GM18502 (cell line): ENCODE results near the gene NBEAL1.
A peak's percentile ranks its signal among the peaks of the same experiment; 100 is the strongest.
"Not testable (repeated sequence)": the region's sequence is repeated elsewhere in the genome, so short reads cannot be mapped to it uniquely, and the experiment has no call there.

Experiments used
- ATAC-seq: cut with Tn5 transposase; IDR thresholded peaks from one replicate; pipeline ENCODE4 v1.9.1; 2021; ENCODE audit warnings: mild to moderate bottlenecking; ENCODE audit not compliant: unreplicated experiment, poor library complexity

Gene NBEAL1

DNA sequence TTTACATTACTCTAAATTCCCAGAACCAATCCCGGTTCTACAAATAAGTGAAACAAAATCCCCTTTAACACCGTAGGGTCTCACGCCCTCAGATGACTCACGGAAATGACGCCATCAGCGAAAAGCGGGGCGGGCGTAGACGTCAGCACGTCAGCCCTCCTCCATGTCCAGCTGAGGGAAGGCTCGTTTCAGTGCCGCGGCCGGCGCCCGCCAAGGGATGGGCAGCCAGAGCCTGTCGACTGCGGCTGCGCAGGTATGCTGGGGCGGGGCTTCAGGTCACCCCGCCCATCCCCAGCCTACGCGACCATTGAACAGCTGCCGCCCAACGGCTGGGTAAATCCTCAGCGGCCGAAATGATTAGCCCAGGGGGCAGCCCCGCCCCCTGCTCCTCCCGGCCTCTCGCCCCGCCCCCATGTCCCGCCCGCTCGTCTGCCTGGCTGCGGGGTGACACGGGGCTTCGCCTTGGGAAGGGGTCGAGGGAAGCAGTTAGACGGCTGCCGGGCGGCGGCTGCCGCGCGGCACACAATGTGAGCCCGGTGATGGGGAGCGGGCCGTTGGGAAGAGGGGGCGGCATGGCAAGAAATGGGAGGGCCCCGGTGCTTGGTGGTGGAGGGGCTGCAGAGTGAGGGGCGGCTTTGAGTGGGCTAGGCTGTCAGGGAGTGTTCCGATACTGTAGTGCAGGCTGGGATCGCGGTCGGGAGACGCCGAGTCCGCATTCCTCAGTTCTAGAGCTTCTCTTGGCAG is at the start of gene NBEAL1:
TSS of gene NBEAL1 (plus strand) at position 420 of the 744 bp plus-strand sequence. CDS start 1,510 bp downstream, outside the sequence.
- ATAC-seq = peak; percentile 97

GRCh38 chr2:202965810-202966460 is 48.7 kb upstream of the NBEAL1 start:
- ATAC-seq = peak; percentile 82

- not testable (repeated sequence) for ATAC-seq
Measured at GRCh38 chr2:202969404-202969803, 45.3 kb upstream of the NBEAL1 start.

DNA sequence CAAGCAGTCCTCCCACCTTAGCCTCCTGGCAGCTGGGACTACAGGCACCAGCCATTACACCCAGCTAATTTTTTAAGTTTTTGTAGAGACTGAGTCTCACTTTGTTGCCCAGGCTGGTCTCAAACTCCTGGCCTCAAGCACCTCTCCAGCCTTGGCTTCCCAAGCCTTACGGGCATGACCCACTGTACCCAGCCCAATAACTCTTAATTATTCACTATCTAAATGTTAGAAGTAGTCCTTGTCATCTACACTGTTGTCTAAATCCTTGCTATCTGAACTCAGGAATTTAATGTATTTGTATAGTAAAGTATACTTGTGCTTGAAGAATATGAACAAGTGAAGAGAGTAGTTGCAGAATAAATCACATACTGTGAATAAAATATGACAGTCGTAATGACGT is 37.9 kb upstream of the NBEAL1 start:
- ATAC-seq = no peak

DNA sequence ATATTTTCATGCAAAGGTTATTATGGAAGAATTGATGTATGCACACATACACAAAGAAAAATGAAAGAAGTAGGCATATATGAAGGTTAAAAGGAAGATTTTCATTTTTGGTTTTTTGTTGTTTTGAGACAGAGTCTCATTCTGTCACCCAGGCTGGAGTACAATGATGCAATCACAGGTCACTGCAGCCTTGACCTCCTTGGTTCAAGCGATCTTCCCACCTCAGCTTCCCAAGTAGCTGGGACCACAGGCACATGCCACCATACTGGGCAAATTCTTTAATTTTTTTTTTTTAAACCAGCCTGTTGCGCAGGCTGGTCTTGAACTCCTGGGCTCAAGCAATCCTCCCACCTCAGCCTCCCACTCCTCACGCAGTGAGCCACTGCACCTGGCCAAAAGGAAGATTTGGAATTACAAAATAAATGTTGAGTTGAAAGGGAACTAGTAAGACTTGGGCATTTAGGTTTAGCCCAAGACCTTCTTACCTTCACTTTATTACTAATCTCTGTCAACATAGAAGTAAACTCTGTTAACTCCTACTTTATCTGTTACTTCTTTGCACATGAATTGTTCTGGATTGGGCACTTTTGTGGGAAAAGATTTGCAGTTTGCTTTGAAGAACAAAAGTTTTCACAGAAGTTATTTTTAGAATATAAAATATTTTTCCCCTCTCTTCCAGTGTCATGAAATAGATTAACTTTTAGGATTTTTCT is 31.7 kb upstream of the NBEAL1 start:
- no peak for ATAC-seq

- ATAC-seq = no peak
Measured at GRCh38 chr2:202989749-202990148, 24.9 kb upstream of the NBEAL1 start.

GRCh38 chr2:202990501-202990900 is 24.2 kb upstream of the NBEAL1 start:
- ATAC-seq = no peak

- not testable (repeated sequence) for ATAC-seq
Measured at GRCh38 chr2:202997113-202997512, 17.6 kb upstream of the NBEAL1 start.

DNA sequence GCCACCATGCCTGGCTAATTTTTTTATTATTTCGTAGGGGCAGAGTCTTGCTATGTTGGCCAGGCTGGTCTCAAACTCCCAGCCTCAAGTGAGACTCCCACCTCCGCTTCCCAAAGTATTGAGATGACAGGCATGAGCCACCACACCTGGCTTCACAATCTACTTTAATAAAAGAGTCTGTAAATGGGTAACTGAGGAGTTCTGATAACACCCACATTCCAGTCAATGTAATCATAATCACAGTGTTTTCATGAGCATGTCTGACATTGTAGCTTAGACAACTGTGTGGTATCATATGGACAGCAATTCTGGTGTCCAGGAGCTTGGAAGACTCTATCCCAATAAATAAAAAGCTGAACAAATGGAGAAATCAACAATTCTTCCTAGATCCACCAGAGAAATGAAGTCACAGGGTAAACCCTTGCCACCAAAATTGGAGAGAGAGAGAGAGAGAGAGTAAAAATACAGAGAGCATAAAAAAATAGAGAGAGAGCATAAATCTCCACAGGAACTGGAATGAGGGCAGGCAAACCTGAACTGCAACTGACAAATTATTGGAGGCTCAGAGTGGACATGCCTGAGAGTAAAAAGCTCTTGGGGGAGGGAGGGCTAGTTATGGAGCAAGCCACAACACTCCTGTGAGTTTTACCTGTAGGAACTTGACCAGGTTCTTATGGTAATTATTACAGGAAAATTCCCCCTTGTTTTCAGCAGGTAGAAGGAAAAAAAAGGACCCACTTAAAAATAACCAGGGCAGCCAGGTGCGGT is 12.4 kb upstream of the NBEAL1 start:
- no peak for ATAC-seq

DNA sequence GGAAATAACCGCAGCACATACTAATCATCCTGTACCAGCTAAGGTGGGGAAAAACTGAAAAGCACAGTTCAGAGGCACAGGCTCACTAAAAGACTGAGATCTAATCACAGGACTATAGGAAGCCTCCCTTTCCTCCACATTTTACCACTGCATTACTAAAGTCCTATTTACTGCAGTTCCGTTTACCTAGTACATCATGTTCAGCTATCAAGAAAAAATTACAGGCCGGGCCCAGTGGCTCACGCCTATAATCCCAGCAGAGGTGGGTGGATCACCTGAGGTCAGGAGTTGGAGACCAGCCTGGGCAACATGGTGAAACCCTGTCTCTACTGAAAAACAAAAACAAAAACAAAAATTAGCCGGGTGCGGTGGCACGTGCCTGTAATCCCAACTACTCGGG is 11.0 kb upstream of the NBEAL1 start:
- ATAC-seq = no peak

DNA sequence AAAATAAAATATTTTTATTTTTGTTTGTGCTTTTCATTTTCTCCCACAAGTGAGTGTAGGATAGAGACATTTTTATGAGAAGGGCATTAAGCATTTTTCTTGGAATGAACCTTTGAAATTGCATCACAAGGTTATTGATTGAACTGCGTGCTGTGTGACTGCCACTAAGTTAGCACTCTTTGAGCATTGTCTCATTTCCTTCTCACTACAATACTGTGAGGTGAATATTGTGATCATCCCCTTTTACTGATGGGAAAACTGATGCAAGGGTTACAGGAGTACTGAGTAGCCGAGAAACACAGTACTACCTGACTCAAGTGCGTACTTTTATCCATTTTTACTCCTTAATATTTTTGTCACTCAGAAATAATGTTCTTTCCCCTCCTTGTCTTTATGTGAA is 2.0 kb downstream of the NBEAL1 start:
- no peak for ATAC-seq

DNA sequence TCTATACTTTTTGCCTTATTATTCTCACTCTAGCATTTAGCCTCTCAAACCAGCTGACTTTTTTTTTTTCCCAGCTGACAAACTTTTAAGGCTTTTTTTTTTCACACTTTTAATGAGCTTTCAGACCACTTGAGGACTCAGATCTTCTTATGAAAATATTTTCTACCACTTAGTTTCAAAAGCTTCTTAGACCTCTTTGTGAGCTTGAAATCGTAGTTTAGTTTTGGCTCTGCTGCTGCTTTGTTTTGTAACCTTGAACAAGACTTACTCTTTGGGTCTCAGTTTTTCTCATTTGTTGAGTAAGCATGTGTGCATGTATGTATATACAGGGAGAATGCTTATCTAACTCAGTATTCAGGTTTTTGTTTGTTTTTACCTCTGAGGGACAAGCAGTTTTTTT is 3.5 kb downstream of the NBEAL1 start:
- no peak for ATAC-seq

DNA sequence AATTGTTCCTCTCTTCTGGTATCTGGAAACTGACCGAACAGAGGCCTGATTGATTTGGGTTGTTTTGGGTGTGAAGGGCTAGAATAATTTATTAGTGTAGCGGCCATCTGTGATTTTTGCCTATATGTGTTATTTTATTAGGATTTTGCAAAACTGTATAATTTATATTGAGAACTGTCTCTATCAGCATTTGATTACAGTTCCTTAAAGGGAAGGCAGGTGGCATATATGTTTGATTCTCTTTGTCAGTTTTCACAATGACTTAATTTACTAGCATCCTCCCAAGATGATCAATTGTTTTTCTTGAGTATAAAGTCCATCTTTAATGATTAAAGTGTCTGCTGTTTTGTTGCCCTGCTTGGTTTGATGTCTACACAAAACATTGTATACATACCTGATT is 4.5 kb downstream of the NBEAL1 start:
- ATAC-seq = no peak

GRCh38 chr2:203021991-203022390 is 7.3 kb downstream of the NBEAL1 start:
- no peak for ATAC-seq

DNA sequence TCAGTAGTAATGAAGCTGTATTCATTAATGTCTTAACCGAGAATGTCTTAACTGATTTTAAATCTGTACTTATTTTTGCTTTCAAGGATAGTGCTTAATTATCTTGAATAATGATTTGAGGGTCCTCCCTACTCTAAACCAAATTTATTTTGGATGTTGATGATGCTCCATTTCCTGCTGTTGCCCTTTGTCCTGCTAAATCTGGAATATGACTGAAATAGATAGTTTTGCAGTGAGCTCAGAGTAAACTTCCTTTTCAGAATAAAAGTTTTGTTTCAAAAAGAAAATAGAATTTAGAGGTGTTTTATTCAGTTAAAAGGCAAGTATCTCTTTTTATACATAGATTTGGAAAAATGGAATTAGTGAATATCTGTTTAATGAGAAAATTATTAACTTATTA is 8.1 kb downstream of the NBEAL1 start:
- ATAC-seq = no peak

- ATAC-seq = no peak
Measured at GRCh38 chr2:203025592-203025991, 10.9 kb downstream of the NBEAL1 start.

DNA sequence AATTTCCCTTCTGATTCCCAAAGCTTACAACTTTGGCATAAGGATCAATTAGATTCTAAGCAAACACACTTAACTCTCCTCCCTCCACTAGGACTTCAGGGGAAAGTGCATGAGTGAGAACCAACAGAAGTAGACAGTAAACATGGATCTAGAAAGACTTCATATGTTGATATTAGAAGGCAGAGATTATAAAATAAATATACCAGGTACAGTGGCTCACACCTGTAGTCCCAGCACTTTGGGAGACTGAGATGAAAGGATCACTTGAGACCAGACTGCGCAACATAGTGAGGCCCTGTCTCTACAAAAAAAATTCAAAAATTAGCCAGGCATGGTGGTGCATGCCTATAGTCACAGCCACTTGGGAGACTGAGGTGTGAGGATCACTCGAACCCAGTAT is 15.9 kb downstream of the NBEAL1 start:
- no peak for ATAC-seq

DNA sequence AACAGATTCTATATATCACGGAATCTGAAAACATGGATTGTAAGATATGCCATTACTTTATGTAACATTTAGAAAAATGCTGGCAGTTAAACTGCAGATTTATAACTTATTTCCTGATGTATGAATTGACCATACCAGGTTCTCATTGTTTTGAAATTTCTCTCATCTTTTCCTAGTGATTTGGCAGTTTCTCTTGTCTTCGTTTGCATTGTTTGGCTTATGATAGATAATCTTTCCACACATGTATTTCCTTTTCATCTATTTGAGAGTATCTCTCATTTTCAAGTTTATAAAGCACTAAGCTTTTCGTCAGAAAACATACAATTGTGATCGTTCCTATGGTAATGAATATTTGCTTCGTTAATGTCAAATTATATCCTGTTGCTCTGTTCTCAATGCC is 16.3 kb downstream of the NBEAL1 start:
- no peak for ATAC-seq

- no peak for ATAC-seq
Measured at GRCh38 chr2:203033395-203033794, 18.7 kb downstream of the NBEAL1 start.

DNA sequence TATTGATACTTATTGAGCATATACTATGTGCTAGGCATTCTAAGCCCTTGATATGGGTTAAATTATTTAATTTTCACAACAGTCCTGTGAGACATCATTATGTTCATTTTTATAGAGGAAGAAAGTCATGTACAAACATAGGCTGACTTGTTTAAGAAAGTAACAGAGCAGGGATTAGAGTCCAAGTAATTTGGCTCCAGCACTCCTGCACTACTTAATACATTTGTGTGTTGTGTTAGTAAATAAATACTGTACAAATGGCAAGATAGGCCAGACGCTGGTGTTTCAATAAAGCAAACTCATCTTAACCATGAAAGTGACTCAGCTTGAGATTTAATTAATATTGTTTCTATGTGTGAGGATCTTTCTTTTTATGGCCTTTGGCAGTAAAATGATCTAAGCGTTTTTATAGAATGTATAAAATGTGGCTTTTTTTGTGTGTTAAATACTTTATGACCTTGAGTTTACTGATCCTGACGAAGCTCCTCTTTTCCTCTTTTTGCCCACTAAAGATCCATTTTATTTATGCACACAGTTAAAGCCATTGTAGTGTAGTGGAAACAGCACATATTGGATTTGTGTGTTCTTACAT is 21.3 kb downstream of the NBEAL1 start:
- ATAC-seq = no peak
